CD4-positive, alpha-beta T cell treated with Interferon gamma for 1 hour (primary cell): ENCODE results near the gene IGF2R.
"Not testable (repeated sequence)": the region's sequence is repeated elsewhere in the genome, so short reads cannot be mapped to it uniquely, and the experiment has no call there.

Source experiments
- DNase-seq: peaks from one replicate; pipeline ENCODE4 v3.0.0-alpha.2; 2020

IGF2R gene

DNA sequence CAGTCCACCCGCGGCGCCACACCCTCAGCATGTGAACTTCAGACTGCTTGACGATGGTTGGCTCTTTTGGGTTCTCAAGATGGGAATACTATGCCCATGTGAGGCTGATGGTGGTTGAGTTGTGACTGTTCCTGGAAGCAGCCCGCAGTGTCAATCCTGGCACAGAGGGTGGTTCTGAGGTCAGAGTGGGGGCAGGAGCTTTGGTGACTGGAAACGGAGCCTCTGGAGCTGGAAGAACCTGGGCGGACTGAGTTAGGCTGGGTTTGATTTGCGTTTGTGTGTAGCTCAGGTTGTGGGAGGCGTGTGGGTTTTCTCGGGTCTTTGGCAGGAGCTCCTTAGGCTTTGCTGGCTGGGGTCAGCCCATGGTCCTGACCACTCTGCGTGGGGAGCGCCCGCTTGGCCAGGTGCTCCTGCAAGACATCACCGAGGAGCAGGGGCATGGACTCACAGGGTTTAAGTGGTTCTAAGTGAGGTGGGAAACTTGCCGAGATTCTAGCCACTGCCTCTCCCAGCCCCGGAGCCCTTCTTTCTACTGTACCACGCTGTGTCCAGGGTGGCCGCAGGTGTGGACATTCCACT, 115.4 kb downstream of the IGF2R start:
- no peak for DNase-seq

DNA sequence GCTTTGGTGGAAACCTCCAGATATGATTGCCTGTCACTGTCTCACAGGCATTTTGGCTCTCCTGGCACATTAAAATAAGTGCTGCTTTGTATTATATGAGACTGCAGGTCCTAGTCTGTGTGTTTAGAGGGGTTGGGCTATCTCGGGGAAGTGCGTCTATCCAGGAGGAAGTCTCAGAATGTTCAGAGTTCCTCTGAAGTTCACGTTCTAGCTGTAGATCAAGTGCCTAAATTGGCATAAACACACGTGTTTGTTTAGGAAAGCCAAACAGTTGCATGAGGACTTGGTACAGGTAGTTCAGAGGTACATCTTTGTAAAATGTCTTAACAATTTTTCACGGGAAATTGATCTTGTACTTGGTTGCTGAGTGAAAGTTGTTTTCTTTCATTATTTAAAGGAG, 116.3 kb downstream of the IGF2R start:
- no peak for DNase-seq

DNA sequence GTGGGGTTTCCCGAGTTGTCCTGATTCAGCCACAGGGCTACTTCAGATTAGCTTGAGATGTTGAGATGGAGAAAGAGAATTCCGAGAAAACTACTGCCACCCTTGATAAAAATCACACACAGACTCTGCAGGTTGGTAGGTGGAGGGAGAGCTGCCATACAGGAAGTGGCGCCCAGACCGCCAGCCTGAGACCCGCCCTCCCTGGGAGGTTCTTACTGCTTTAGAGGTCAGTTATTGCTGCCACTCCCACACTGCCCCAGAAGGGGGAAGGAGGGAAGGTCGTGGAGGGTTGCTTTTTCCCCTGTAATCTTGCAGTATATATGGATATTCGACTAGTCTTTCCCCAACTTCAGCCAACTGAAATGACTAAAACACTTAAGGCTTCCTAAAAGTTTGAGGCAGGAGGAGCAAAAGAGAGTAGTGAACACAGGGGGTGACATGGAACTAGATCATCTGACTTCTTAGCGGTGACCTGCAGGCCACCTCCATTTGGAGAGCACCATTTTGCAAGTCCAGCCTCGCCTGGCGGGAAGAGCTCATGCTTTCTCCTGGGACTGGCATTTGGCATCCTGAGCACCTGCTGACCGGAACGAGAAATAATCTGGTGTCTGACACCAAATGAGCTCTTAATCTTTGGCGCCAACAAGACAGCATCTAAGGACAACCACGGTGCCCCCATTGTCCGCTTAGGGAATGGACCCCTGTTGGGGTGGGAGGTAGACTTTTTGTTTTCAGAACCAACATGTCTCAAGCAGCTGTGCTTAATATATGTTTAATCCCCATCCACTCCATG, 117.0 kb downstream of the IGF2R start:
- DNase-seq, result no peak

- no peak for DNase-seq
Measured at GRCh38 chr6:160086754-160087153, 117.9 kb downstream of the IGF2R start.

- DNase-seq, result no peak
Measured at GRCh38 chr6:160088069-160088783, 119.3 kb downstream of the IGF2R start.

GRCh38 chr6:160088784-160089533, 120.1 kb downstream of the IGF2R start:
- DNase-seq, result no peak

GRCh38 chr6:160089534-160089897, 120.6 kb downstream of the IGF2R start:
- no peak for DNase-seq

DNA sequence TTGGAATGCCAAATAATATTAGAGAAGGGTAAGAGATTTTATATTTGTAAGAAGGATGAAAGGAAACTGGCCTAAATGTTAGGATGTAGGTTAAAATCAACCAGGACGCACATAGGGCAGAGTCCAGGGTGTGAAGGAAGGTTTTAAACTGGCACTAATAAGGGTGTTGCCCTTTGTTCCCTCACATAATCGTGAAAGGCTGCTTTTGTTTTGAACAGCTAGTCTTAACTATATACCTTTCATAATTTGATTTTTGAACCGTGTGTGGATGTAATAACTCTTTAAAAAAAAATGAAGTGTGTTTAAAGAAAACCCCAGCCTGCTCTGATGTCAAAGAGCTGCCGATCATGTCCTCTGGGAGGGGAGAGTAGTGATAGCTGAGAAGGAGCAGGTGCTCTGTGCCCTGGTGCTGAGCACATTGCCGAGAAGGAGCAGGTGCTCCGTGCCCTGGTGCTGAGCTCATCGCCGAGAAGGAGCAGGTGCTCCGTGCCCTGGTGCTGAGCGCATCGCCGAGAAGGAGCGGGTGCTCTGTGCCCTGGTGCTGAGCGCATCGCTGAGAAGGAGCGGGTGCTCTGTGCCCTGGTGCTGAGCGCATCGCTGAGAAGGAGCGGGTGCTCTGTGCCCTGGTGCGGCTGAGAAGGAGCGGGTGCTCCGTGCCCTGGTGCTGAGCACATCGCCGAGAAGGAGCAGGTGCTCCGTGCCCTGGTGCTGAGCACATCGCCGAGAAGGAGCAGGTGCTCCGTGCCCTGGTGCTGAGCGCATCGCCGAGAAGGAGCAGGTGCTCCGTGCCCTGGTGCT, 121.8 kb downstream of the IGF2R start:
- not testable (repeated sequence) for DNase-seq

DNA sequence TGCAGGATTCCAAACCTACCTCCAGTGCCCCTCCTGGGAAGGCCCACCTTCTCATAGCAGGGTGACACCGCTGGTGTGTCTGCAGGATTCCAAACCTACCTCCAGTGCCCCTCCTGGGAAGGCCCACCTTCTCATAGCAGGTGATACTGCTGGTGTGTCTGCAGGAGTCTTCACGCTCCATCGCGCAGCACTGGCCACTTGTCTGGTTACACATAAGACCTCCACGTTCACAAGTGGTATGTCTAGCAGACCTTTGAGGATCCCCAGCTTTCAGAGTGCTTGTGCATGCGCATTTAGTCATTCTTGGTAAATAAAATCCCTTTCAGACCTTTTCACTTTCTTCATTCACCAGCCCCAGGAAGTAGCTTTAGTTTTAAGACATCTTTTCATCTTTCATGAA, 123.3 kb downstream of the IGF2R start:
- DNase-seq, result not testable (repeated sequence)

GRCh38 chr6:160092602-160093001, 123.7 kb downstream of the IGF2R start:
- DNase-seq, result no peak

GRCh38 chr6:160093061-160093460, 124.2 kb downstream of the IGF2R start:
- DNase-seq, result no peak

GRCh38 chr6:160093946-160094345, 125.1 kb downstream of the IGF2R start:
- no peak for DNase-seq

DNA sequence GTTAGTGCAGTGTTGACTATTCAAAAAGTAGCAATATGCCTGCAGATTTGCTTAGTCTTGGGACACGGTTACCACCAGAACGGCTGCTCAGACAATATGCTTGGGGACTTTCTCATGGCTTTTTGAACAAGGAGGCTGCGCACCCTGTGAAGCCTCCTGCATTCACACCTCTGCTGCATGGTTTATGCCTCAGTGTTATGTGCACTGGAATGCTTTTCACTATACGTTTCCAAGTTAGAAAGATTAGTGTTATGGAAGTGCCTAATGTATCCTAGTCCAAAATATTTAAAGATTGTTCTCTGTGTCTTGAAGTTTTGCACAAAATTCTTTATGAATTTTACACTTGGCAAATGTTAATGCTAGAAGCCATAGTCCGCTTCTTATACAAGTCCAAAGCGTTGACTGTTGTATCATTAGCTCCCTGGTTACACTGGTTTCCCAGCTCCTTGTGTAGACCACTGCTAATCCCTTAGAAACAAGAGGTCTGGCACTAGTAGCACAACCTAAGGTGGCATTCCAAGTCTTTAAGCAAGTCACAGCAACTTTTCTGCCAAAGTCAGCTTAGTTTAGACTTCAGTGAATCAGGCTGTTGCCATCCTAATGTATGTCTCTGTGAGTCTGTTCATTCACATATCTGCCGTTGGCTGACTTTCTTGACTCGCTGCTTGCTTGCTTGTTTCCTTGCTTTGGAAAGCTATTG, 126.4 kb downstream of the IGF2R start:
- no peak for DNase-seq

DNA sequence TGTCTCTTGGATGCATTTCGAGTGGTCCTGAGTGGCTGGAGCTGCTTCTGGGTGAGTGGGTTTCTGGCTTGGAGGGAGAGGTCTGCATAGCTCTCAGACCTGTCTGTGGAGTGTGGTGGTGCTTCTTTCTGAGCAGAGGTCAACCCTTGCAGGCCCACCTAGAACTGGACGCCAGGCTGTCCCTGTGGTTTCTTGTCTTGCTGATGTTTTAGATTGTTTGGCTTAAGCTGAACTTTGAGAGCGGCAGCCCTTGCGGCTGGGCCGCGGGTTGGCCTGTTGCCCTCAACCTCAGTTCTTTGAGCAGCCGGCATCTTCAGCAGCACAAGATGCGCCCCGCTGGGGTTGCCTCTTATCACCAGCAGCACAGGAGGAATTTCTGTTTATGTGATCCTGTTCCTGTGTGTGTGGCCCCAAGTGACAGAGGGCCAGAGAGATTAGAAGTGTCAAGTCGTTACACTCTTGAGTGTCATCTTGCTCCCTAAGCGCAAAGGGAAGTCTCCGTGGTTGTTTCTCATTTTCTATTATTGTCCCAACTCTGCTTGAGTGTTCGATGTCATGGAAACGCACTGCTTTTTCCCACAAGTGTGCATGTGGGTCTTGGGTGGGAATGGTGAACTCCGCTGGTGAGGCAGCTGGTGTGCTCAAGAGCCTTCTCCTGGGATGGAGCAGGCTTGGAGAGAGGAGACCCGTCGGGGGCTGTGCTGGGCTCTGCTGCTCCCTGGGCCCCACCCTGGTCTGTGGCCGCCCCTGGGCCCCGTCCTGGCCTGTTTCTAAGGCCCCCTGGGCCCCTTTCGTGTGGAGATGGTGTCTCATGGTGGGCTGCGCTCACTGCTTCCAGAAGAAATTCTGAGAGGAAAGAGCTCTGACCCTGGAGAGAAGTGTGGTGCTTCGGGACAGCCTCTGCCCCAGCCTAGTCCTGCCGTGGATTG, 132.7 kb downstream of the IGF2R start:
- no peak for DNase-seq

DNA sequence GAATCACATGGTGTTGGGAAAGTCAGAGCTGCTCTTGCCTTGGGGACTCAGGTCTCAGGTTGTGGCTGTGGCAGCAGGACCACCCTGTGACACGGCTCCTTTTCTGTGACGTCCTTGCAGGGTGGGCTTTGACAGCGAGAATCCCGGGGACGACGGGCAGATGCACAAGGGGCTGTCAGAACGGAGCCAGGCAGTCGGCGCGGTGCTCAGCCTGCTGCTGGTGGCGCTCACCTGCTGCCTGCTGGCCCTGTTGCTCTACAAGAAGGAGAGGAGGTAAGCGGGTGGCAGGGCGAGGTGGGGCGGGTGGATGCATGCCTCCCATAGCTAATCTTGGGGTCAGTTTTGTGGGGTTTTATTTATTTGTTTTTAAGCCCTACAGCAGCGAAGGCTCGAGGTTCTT, 133.5 kb downstream of the IGF2R start:
- no peak for DNase-seq

GRCh38 chr6:160102956-160103824, 134.3 kb downstream of the IGF2R start:
- DNase-seq, result no peak

DNA sequence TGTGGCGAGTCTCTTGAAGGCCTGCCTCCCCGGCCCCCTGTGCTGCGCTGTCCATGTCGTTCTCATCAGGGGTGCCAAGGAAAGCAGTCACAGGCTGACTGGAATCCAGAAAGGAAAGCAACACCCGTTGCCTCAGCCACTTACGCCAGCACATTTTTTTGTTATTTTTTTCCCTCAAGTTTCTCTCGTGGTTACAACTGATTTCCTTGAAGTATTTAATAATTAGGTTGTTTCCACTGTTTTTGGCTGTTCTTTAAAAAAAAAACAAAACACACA, 134.9 kb downstream of the IGF2R start:
- DNase-seq, result no peak

GRCh38 chr6:160104821-160105517, 136.1 kb downstream of the IGF2R start:
- DNase-seq, result no peak

DNA sequence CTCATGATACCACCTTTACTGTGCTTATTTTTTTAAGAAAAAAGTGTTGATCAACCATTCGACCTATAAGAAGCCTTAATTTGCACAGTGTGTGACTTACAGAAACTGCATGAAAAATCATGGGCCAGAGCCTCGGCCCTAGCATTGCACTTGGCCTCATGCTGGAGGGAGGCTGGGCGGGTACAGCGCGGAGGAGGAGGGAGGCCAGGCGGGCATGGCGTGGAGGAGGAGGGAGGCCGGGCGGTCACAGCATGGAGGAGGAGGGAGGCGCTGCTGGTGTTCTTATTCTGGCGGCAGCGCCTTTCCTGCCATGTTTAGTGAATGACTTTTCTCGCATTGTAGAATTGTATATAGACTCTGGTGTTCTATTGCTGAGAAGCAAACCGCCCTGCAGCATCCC, 137.1 kb downstream of the IGF2R start:
- DNase-seq, result no peak
